ENCODE data around the gene CARD19.

The CARD19 gene

DNA sequence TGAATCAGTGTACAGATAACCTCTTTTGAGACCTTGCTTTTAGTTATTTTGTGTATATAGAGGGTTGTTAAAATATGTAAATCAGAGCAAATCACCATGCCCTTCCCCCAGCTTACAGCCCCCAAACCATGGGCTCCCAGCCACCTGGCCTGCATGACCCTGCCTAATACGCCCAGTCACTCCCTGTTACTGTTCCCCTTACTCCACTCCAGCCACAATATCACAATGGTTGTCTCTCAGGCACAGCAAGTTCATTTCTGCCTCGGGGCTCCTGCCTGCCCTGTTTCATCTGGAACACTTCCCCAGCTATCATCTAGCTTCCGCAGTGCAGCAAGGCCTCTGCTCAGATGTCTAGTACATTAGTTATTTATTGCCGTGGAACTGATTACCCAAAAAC lies 5.0 kb upstream of the CARD19 start:
- DNase-seq (ENCODE audit: low spot score): no peak
- TF ChIP-seq CTCF (conservative IDR thresholded peaks at IDR 0.05; ENCODE audit: low read depth): no peak
- CTCF ChIA-PET: interaction anchor here (0.6 kb wide), 1 partner anchor 37 kb away, joined by 3 read pairs; no protein-coding TSS in a partner anchor
- H3K27ac ChIP-seq: no peak overlapping the region; the same call in 1 of the 2 replicates
- POLR2A ChIA-PET (ENCODE audit: low non-redundant PET): interaction anchor here (0.5 kb wide), 1 partner anchor 22 kb away, joined by 3 read pairs; no protein-coding TSS in a partner anchor

- ChIA-PET CTCF (no interaction called here), POLR2A (ENCODE audit: low non-redundant PET) (interaction anchor here (0.5 kb wide), 1 partner anchor 22 kb away, joined by 3 read pairs; no protein-coding TSS in a partner anchor)
- peak; percentile 55 for DNase-seq (ENCODE audit: low spot score)
- no peak for TF ChIP-seq CTCF (conservative IDR thresholded peaks at IDR 0.05; ENCODE audit: low read depth)
- peak overlapping the region; percentile 94 for H3K27ac ChIP-seq
Measured at GRCh38 chr9:93091453-93092081, 4.5 kb upstream of the CARD19 start.

GRCh38 chr9:93092251-93092991 lies 3.6 kb upstream of the CARD19 start:
- ChIA-PET CTCF (no interaction called here), POLR2A (ENCODE audit: low non-redundant PET) (no interaction called here)
- TF ChIP-seq CTCF (conservative IDR thresholded peaks at IDR 0.05; ENCODE audit: low read depth): no peak
- DNase-seq (ENCODE audit: low spot score): no peak
- peak overlapping the region; percentile 94 for H3K27ac ChIP-seq

DNA sequence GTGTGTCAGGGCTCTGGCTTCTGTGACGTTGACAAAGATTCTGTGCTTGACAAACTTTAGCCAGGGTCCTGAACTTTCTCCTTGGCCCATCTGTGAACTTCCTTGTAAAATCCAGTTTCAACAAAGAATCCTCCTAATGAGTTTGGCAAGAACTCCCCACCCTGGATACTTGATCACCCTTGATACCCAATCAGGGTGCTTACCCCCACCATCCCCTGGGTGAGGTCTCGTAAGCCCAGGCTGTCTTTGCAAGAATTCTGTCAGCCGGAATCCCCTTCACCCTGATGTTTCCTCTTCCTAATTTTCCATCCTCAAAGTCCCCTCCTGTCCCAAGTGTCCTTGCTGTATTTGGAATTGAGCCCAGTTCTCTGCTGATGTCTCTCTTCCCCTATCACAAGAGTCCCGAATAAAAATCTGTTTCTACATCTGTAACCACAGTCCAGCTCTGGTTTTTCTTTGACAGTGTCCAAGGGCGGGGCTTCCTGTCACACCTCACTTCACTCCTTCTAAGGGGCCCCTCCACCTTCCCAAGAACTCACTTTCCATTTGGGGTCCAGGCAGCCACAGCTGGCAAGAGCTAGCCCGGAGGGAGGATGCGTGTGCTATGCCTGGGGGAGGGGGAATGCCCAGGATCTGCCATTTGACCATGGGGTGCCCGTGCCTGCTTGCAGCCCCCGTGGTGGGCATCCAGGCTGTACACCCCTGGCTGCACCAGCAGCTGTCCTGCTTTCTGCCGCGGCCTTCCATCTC lies 2.7 kb upstream of the CARD19 start:
- no peak for TF ChIP-seq CTCF (conservative IDR thresholded peaks at IDR 0.05; ENCODE audit: low read depth)
- ChIA-PET POLR2A (ENCODE audit: low non-redundant PET) (no interaction called here), CTCF (no interaction called here)
- H3K27ac ChIP-seq: peak overlapping the region; percentile 94
- no peak for DNase-seq (ENCODE audit: low spot score)

- no peak for TF ChIP-seq CTCF (conservative IDR thresholded peaks at IDR 0.05; ENCODE audit: low read depth)
- ChIA-PET POLR2A (ENCODE audit: low non-redundant PET) (no interaction called here), CTCF (interaction anchor here (1.0 to 1.3 kb wide), 2 partner anchors 15 to 378 kb away, joined by 3 to 6 read pairs; no protein-coding TSS in a partner anchor)
- no peak for DNase-seq (ENCODE audit: low spot score)
- H3K27ac ChIP-seq: peak overlapping the region; percentile 94
Measured at GRCh38 chr9:93093877-93094657, 1.9 kb upstream of the CARD19 start.
